Stimulated activated CD4-positive, alpha-beta T cell treated with anti-CD3 and anti-CD28 coated beads, Interleukin-2, amount 100 ng/mL, for 4 hours (primary cell): ENCODE measurements around the gene PIM1.
A peak's percentile ranks its signal among the peaks of the same experiment; 100 is the strongest.
"Not testable (repeated sequence)": the region's sequence is repeated elsewhere in the genome, so short reads cannot be mapped to it uniquely, and the experiment has no call there.

Source experiments
- DNase-seq: peaks from one replicate; pipeline ENCODE4 v3.0.0-alpha.2; 2020; ENCODE audit warnings: low read depth

PIM1 gene

DNA sequence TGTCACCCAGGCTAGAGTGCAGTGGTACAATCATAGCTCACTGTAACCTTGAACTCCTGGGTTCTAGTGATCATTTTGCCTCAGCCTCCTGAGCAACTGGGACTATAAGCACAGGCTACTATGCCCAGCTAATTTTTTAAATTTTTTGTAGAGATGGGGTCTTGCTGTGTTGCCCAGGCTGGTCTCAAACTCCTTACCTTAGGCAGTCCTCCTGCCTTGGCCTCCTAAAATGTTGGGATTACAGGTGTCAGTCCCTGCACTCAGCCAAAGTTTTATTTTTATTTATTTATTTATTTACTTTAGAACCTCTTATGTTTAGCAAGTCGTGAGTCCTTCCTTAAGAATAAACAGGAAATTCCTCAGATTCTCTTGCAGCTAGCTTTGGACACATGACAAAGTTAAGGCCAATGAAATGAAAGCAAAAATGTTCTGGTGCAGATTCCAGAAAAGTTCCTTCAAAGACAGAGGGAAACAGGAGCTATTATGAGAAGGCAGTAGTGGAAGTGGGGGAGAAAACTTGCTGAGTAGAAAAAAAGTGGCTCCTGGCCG lies 19.1 kb downstream of the PIM1 start:
- DNase-seq: no peak

- DNase-seq: no peak
These were observed 20.2 kb downstream of the PIM1 start for GRCh38 chr6:37190159-37190535.

DNA sequence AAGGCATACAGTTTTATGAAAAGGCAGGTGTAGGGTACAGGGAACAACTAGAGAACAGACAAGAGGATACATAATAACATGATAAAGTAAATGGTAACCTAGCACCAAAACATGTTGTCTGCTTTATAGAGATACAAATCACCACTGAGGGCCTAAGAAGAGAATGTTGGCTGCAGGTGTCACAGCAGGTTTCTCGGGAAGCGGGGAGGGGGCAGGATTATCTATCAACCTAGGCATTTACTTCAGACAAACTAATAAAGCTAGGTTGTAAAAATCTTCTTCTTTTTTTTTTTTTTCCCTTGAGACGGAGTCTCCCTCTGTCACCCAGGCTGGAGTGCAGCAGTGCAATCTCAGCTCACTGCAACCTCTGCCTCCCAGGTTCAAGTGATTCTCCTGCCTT lies 22.7 kb downstream of the PIM1 start:
- no peak for DNase-seq

GRCh38 chr6:37194886-37195285 lies 24.9 kb downstream of the PIM1 start:
- not testable (repeated sequence) for DNase-seq

GRCh38 chr6:37196451-37196850 lies 26.5 kb downstream of the PIM1 start:
- DNase-seq: not testable (repeated sequence)

GRCh38 chr6:37200085-37200484 lies 30.1 kb downstream of the PIM1 start:
- no peak for DNase-seq

GRCh38 chr6:37201726-37202125 lies 31.8 kb downstream of the PIM1 start:
- no peak for DNase-seq

DNA sequence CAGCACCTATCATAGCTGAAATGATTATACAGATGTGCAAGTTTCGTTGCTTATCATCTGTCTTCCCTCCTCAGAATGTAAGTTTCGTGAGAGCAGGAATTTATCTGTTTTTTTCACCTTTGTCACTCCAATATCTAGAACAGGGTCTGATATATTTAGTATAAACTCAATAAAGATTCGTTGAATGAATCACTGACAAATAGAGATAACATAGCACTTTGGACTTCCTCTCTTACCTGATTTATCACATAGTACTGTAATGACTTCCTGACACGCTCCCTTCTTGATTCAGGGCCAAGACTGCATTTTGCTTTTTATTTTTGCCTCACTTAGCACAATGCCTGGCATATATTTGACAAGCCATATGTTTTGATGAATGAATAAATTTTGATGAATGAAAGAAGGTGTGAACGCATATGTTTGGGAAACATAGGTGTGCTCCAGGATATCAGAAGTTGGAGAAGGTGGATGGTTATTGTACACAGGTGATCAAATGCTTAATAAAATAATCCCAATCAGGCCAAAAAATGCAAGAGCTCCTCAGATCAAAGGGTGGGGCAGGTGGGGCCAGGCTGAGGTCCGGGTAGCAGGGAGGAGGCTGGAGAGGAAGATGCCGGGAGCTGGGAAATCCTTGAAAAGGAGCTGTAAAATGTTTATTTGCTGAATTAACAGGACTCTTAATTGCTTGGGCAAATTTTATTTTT lies 33.0 kb downstream of the PIM1 start:
- DNase-seq: no peak

- DNase-seq: no peak
These were observed 34.2 kb downstream of the PIM1 start for GRCh38 chr6:37204014-37204751.

GRCh38 chr6:37205175-37205996 lies 35.4 kb downstream of the PIM1 start:
- no peak for DNase-seq

DNA sequence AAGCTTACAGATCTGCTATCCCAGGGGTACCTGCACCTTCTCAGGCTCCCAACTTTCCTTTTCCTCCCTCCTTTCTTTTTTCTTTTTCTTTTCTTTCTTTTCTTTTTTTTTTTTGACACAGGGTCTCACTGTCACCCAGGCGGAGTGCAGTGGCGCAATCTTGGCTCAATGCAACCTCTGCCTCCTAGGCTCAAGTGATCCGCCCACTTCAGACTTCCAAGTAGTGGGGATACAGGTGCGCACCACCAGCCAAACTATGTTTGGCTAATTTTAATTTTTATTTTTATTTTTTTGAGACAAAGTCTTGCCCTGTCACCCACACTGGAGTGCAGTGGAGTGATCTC lies 36.0 kb downstream of the PIM1 start:
- DNase-seq: no peak

DNA sequence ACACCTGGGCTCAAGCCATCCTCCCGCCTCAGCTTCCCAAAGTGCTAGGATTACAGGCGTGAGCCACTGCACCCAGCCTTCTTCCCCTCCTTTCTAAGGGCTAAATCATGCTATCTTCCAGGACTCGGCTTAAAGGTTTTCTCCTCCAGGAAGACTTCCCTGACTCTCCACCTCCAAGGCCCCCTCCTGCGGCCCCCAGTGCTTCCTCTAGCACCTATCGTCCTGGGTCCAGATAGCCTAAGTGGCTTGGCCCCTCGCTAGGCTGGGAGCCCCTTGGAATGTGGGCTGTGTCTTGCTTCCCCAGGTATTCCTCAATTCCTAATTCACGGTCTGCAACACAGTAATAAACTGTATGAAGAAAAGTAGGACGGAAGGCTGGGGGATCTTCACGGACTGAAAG lies 36.7 kb downstream of the PIM1 start:
- no peak for DNase-seq

DNA sequence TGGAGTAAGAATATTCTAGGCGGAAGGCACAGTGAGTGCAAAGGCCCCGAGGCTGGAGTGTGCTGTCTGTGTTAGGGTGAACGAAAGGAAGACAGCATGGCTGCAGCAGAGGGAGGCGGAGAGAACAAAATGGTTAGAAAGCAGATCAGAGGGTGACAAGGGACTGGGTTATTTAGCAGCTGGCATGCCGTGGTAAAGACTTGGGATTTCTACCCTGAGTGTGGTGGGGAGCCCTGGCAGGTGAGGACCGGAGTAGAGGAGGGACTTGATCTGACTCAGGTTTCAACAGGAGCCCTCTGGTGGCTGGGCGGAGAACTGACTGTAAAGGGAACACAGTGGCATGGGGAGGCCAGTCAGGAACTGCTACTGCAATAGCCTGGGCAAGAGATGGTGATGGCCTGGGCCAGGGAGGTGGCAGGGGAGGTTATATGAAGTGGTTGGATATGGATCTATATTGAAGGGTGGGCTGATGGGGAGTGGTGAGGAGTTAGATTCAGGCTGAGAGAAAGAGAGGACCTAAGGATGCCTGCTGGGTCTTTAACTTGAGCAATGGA lies 38.0 kb downstream of the PIM1 start:
- DNase-seq: peak; percentile 84

DNA sequence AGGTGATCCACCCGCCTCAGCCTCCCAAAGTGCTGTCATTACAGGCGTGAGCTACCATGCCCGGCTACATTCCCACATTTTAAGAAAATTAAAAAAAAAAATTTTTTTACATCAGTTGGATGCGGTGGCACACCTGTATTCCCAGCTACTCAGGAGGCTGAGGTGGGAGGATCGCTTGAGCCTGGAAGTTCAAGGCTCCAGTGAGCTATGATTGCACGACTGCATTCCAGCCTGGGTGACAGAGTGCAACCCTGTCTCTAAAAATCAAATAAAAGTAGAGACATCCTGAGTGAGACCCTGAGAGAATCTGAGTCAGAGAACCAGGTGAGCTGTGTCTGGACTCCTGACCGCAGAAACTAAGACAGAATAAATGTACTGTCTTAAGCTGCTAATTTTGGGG lies 38.8 kb downstream of the PIM1 start:
- DNase-seq: no peak

DNA sequence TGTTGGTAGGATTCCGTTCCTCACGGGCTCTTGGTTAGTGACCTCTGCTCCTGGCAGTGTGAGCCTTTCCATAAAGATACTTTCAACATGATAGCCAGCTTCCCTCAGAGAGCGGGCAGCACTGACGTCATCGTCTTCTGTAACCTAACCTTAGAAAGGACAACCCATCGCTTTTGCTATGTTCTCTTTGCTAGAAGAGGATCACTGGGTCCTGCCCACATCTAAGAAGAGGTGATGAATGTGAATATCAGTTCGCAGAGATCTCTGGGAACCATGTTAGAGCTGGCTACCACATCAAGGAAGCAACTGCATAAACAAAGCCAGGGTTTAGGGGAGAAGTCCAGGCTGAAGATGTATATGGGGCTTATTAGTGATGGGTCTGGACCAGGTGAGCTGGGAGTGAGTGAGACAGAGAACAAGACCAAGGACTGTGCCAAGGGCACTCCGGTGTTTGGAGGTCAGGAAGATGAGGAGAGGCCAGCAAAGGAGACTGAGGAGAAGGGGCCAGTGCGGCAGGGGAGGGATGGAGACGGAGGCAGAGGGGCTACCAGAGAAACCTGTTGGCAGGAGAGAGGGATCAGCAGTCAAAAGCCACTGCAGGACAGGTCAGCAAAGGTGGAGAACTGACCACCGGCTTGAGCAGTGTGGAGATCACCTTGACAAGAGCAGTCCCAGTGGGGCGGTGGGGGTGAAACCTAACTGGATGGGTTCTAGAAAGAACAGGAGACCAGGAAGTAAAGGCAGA lies 39.7 kb downstream of the PIM1 start:
- peak; percentile 28 for DNase-seq

GRCh38 chr6:37210313-37210968 lies 40.5 kb downstream of the PIM1 start:
- peak; percentile 73 for DNase-seq

- DNase-seq: no peak
These were observed 42.3 kb downstream of the PIM1 start for GRCh38 chr6:37212268-37212667.

GRCh38 chr6:37218061-37218460 lies 48.1 kb downstream of the PIM1 start:
- DNase-seq: no peak

DNA sequence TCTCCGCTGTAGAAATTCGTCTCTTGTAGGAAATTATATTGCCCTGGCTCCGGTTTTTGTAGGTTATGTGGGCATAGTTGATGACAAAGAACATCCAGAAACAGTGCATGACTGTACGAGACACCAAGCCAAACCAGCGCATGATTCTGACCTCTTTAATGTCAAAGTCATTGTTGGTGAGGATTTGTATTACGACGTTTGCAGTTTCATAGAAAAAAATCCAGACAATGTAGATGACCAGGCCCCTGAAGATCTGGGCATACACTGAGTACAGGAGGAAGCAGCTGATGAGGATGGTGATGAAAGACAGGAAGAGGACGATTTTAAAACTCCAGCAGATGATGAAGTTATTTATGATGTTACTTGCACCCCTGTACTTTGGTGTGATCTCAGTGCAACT lies 48.6 kb downstream of the PIM1 start:
- no peak for DNase-seq

- DNase-seq: no peak
These were observed 51.7 kb downstream of the PIM1 start for GRCh38 chr6:37221585-37222124.
